NCI-H748 (cell line): ENCODE data around the gene PSMA5.
"Not testable (repeated sequence)": the region's sequence is repeated elsewhere in the genome, so short reads cannot be mapped to it uniquely, and the experiment has no call there.

Source experiments
- DNase-seq: peaks from one replicate; lab custom pipeline; 2025; ENCODE audit not compliant: unreplicated experiment; lab: John Stamatoyannopoulos, UW

Gene PSMA5

GRCh38 chr1:109392788-109393616, 33.2 kb downstream of the PSMA5 start:
- DNase-seq: no peak

- DNase-seq: no peak
These were observed 34.0 kb downstream of the PSMA5 start for GRCh38 chr1:109392037-109392787.

- DNase-seq: no peak
These were observed 34.6 kb downstream of the PSMA5 start for GRCh38 chr1:109391626-109392025.

- DNase-seq: no peak
These were observed 35.1 kb downstream of the PSMA5 start for GRCh38 chr1:109391157-109391556.

- DNase-seq: no peak
These were observed 36.5 kb downstream of the PSMA5 start for GRCh38 chr1:109389638-109390341.

- no peak for DNase-seq
These were observed 37.2 kb downstream of the PSMA5 start for GRCh38 chr1:109388884-109389637.

GRCh38 chr1:109388208-109388711, 38.0 kb downstream of the PSMA5 start:
- no peak for DNase-seq

GRCh38 chr1:109386054-109386717, 40.1 kb downstream of the PSMA5 start:
- no peak for DNase-seq

GRCh38 chr1:109385417-109385816, 40.8 kb downstream of the PSMA5 start:
- no peak for DNase-seq

GRCh38 chr1:109383854-109384253, 42.4 kb downstream of the PSMA5 start:
- DNase-seq: no peak

- DNase-seq: no peak
These were observed 43.0 kb downstream of the PSMA5 start for GRCh38 chr1:109383087-109383779.

GRCh38 chr1:109381573-109381972, 44.7 kb downstream of the PSMA5 start:
- no peak for DNase-seq

- DNase-seq: no peak
These were observed 46.3 kb downstream of the PSMA5 start for GRCh38 chr1:109379907-109380306.

GRCh38 chr1:109379422-109379821, 46.8 kb downstream of the PSMA5 start:
- DNase-seq: no peak

- DNase-seq: no peak
These were observed 48.5 kb downstream of the PSMA5 start for GRCh38 chr1:109377698-109378097.

- DNase-seq: not testable (repeated sequence)
These were observed 52.6 kb downstream of the PSMA5 start for GRCh38 chr1:109373696-109374095.

GRCh38 chr1:109373126-109373525, 53.1 kb downstream of the PSMA5 start:
- DNase-seq: no peak

GRCh38 chr1:109372281-109372680, 54.0 kb downstream of the PSMA5 start:
- no peak for DNase-seq

GRCh38 chr1:109371341-109371739, 54.9 kb downstream of the PSMA5 start:
- no peak for DNase-seq
